ENCODE data around the gene OTX1.

Gene OTX1

GRCh38 chr2:63046961-63047320 lies 3.7 kb upstream of the OTX1 start:
- no peaks in the 10 kb centered on the region for H4K20me1 ChIP-seq (ENCODE audit: insufficient read depth)
- H3K36me3 ChIP-seq (ENCODE audit: insufficient read depth) = no peaks in the 10 kb centered on the region
- H3K4me3 ChIP-seq (IDR thresholded peaks at IDR 0.05; ENCODE audit: insufficient read depth, low read depth, low read length) = no peak overlapping the region
- peaks cover 6% of the 10 kb centered on the region for H3K4me1 ChIP-seq (ENCODE audit: low read depth, poor library complexity, severe bottlenecking)
- H3K79me2 ChIP-seq (ENCODE audit: insufficient read depth, low read depth) = no peaks in the 10 kb centered on the region
- no peak overlapping the region for H3K9ac ChIP-seq
- H3K4me2 ChIP-seq = no peak overlapping the region
- H3K27ac ChIP-seq = no peak overlapping the region
- TF ChIP-seq CTCF (conservative IDR thresholded peaks at IDR 0.05; ENCODE audit: low read depth, low read length) = no peak
- H3K27me3 ChIP-seq (ENCODE audit: insufficient read depth, low read depth) = no peaks in the 10 kb centered on the region
- H2AFZ ChIP-seq (ENCODE audit: low read depth) = no peak overlapping the region

- Histone ChIP-seq H3K27me3 (ENCODE audit: insufficient read depth, low read depth) (no peaks in the 10 kb centered on the region), H3K79me2 (ENCODE audit: insufficient read depth, low read depth) (no peaks in the 10 kb centered on the region), H4K20me1 (ENCODE audit: insufficient read depth) (no peaks in the 10 kb centered on the region), H3K4me1 (ENCODE audit: low read depth, poor library complexity, severe bottlenecking) (peaks cover 6% of the 10 kb centered on the region), H3K36me3 (ENCODE audit: insufficient read depth) (no peaks in the 10 kb centered on the region), H3K9ac (no peak overlapping the region), H3K4me3 (IDR thresholded peaks at IDR 0.05; ENCODE audit: insufficient read depth, low read depth, low read length) (no peak overlapping the region), H2AFZ (ENCODE audit: low read depth) (no peak overlapping the region), H3K27ac (no peak overlapping the region), H3K4me2 (no peak overlapping the region)
- TF ChIP-seq CTCF (conservative IDR thresholded peaks at IDR 0.05; ENCODE audit: low read depth, low read length) = no peak
These were observed 3.0 kb upstream of the OTX1 start for GRCh38 chr2:63047321-63048279.

- no peaks in the 10 kb centered on the region for H3K36me3 ChIP-seq (ENCODE audit: insufficient read depth)
- H3K27ac ChIP-seq = no peak overlapping the region
- no peak overlapping the region for H3K9ac ChIP-seq
- H3K79me2 ChIP-seq (ENCODE audit: insufficient read depth, low read depth) = no peaks in the 10 kb centered on the region
- H2AFZ ChIP-seq (ENCODE audit: low read depth) = no peak overlapping the region
- peaks cover 6% of the 10 kb centered on the region for H3K4me1 ChIP-seq (ENCODE audit: low read depth, poor library complexity, severe bottlenecking)
- peak overlapping the region; percentile 86 for H3K4me2 ChIP-seq
- no peak overlapping the region for H3K4me3 ChIP-seq (IDR thresholded peaks at IDR 0.05; ENCODE audit: insufficient read depth, low read depth, low read length)
- no peaks in the 10 kb centered on the region for H3K27me3 ChIP-seq (ENCODE audit: insufficient read depth, low read depth)
- no peaks in the 10 kb centered on the region for H4K20me1 ChIP-seq (ENCODE audit: insufficient read depth)
- TF ChIP-seq CTCF (conservative IDR thresholded peaks at IDR 0.05; ENCODE audit: low read depth, low read length) = no peak
These were observed 2.1 kb upstream of the OTX1 start for GRCh38 chr2:63048367-63049171.

GRCh38 chr2:63049211-63049969 lies 1.2 kb upstream of the OTX1 start:
- no peaks in the 10 kb centered on the region for H3K36me3 ChIP-seq (ENCODE audit: insufficient read depth)
- no peaks in the 10 kb centered on the region for H3K27me3 ChIP-seq (ENCODE audit: insufficient read depth, low read depth)
- H3K4me3 ChIP-seq (IDR thresholded peaks at IDR 0.05; ENCODE audit: insufficient read depth, low read depth, low read length) = peak overlapping the region; percentile 75
- H3K79me2 ChIP-seq (ENCODE audit: insufficient read depth, low read depth) = no peaks in the 10 kb centered on the region
- no peak for TF ChIP-seq CTCF (conservative IDR thresholded peaks at IDR 0.05; ENCODE audit: low read depth, low read length)
- H3K4me2 ChIP-seq = peak overlapping the region; percentile 86
- peaks cover 6% of the 10 kb centered on the region for H3K4me1 ChIP-seq (ENCODE audit: low read depth, poor library complexity, severe bottlenecking)
- peak overlapping the region; percentile 66; the same call in 1 of the 2 replicates for H3K9ac ChIP-seq
- peak overlapping the region; percentile 88 for H2AFZ ChIP-seq (ENCODE audit: low read depth)
- peak overlapping the region; percentile 65; the same call in 1 of the 2 replicates for H3K27ac ChIP-seq
- no peaks in the 10 kb centered on the region for H4K20me1 ChIP-seq (ENCODE audit: insufficient read depth)

Measured in KMS-11 (cell line).